GM12878 (cell line): ENCODE measurements around the gene NDUFA13. TPM values are rescaled to one million over a fixed set of nuclear protein-coding genes. Genes with fewer than 3 reads are reported as not detected.

Experiments used
- ATAC-seq: fragments of 200-7000 bp; cut with Tn5 transposase; 3 replicates; pipeline ENCODE4 v1.9.1; 2020; ENCODE audit warnings: mild to moderate bottlenecking, moderate library complexity
- BruUV-seq: library from RNA; stranded (reverse); fragments of 400-500 nt; replicated peaks from 2 replicates; lab custom pipeline; 2021; lab: Mats Ljungman, UMichigan
- CTCF ChIA-PET: fragments of 300-600 bp; sonication (Branson Sonifier 250); formaldehyde crosslinking; extraction: SDS; loops from one replicate; lab custom pipeline; 2021; ENCODE audit warnings: inconsistent platforms; lab: Yijun Ruan, JAX
- POLR2A ChIA-PET: fragments of 350-600 bp; formaldehyde crosslinking; extraction: SDS; loops from one replicate; lab custom pipeline; 2021; ENCODE audit warnings: inconsistent platforms; lab: Charles Lee
- RAD21 ChIA-PET: fragments of 300-600 bp; sonication (Branson Sonifier 250); formaldehyde crosslinking; loops from one replicate; lab custom pipeline; 2023; ENCODE audit warnings: antibody characterized with exemption; ENCODE audit not compliant: unreplicated experiment; lab: Charles Lee
- SMC1A ChIA-PET: fragments of 300-600 bp; sonication (Branson Sonifier 250); formaldehyde crosslinking; loops from one replicate; lab custom pipeline; 2023; ENCODE audit not compliant: unreplicated experiment, uncharacterized antibody; lab: Charles Lee
- DNase-seq: peaks from one replicate; pipeline ENCODE4 v3.0.0-alpha.2; 2011; ENCODE audit warnings: low read depth, low spot score
- FAIRE-seq: peaks from 3 replicates; lab custom pipeline; 2011; peaks lifted over from hg19 to GRCh38; lab: Jason Lieb, UNC
- H2AFZ ChIP-seq: 2 replicates; pipeline ENCODE4 v1.6.0; 2011; ENCODE audit warnings: low read depth, low read length, control low read depth; ENCODE audit not compliant: control insufficient read depth
- H3K27ac ChIP-seq: 2 replicates; pipeline ENCODE4 v1.5.1; 2011; ENCODE audit warnings: control low read depth; ENCODE audit not compliant: control insufficient read depth, insufficient read depth
- H3K27me3 ChIP-seq, 2 experiments: replicated peaks in 1 of 2; 2 replicates each; pipeline versions ENCODE4 v1.6.0 to v1.6.1; 2011; ENCODE audit warnings: low read length in 1 of 2; ENCODE audit not compliant: control insufficient read depth in 2 of 2, insufficient read depth in 2 of 2
- H3K36me3 ChIP-seq, 2 experiments: 2 replicates each; pipeline ENCODE4 v1.5.1; 2011; ENCODE audit warnings: low read length in 1 of 2; ENCODE audit not compliant: control insufficient read depth in 2 of 2, insufficient read depth in 2 of 2
- H3K4me1 ChIP-seq: 2 replicates; pipeline ENCODE4 v1.6.1; 2011; ENCODE audit warnings: mild to moderate bottlenecking, low read length, moderate library complexity, mixed read lengths; ENCODE audit not compliant: control insufficient read depth, insufficient read depth
- H3K4me2 ChIP-seq: 2 replicates; pipeline ENCODE4 v1.6.0; 2011; ENCODE audit warnings: control low read depth; ENCODE audit not compliant: control insufficient read depth, insufficient read depth
- H3K4me3 ChIP-seq: fragments of 200-600 bp; sonication (generic); 2 replicates; pipeline ENCODE4 v1.5.1; 2016
- H3K79me2 ChIP-seq: 2 replicates; pipeline ENCODE4 v1.6.0; 2011; ENCODE audit warnings: low read length; ENCODE audit not compliant: control insufficient read depth, insufficient read depth
- H3K9ac ChIP-seq: 2 replicates; pipeline ENCODE4 v1.8.0; 2011; ENCODE audit warnings: low read length, control low read depth, mixed read lengths; ENCODE audit not compliant: control insufficient read depth, insufficient read depth
- H3K9me3 ChIP-seq: replicated peaks from 3 replicates; pipeline ENCODE4 v1.5.1; 2011; ENCODE audit warnings: mild to moderate bottlenecking, low read length; ENCODE audit not compliant: control insufficient read depth, insufficient read depth
- H4K20me1 ChIP-seq: 2 replicates; pipeline ENCODE4 v1.6.0; 2011; ENCODE audit not compliant: control insufficient read depth, insufficient read depth
- CBX5 ChIP-seq: sonication (generic); IDR thresholded peaks from 2 replicates; pipeline ENCODE4 v1.6.1; 2016; ENCODE audit warnings: low read depth, moderate library complexity, mild to moderate bottlenecking, inconsistent platforms
- RUNX3 ChIP-seq: IDR thresholded peaks from 2 replicates; pipeline ENCODE4 v1.6.1; 2012; ENCODE audit warnings: low read length, inconsistent platforms
- WGBS: methylation state at CpG from one replicate; pipeline ENCODE4 v1.1.6; 2016; ENCODE audit warnings: low lambda C conversion rate; ENCODE audit not compliant: insufficient replicate concordance, insufficient coverage; ENCODE audit errors: missing lambda C conversion rate; 5-methylcytosine and 5-hydroxymethylcytosine counted together
- in situ Hi-C: fragments of 300-500 bp; cut with MboI; formaldehyde crosslinking; loops from 9 replicates; pipeline ENCODE4 v1.14.3; 2018; ENCODE audit warnings: mixed read lengths
- intact Hi-C: fragments of 100-400 bp; cut with micrococcal nuclease; formaldehyde crosslinking; loops from one replicate; pipeline ENCODE4 v1.14.2; 2022; ENCODE audit not compliant: unreplicated experiment
- polyA plus RNA-seq, 11 experiments: library from polyadenylated mRNA; depleted of rRNA in 4 of 11; unstranded in 6 of 11; stranded (reverse) in 5 of 11; fragments of >200 nt; fragmentation: Nextera tagmentation in 4 of 11; fragmentation: Illumina TruSeq in 1 of 11; extraction: Ambion mirVana in 4 of 11; extraction: Trizol in 1 of 11; gene quantifications; 1 replicate in 1 of 11; 2 replicates in 10 of 11; pipeline versions ENCODE4 v1.2.1 to v1.2.3, GENCODE V29; 2011 to 2016; ENCODE audit warnings: inconsistent platforms in 2 of 11, missing spikeins in 2 of 11, low read depth in 1 of 11
- total RNA-seq, 4 experiments: library from RNA; depleted of rRNA in 3 of 4; stranded (reverse); fragments of >200 nt in 3 of 4; fragmentation: Illumina TruSeq in 1 of 4; extraction: Trizol in 1 of 4; gene quantifications; 2 replicates each; pipeline versions ENCODE4 v1.2.1 to v1.2.3, GENCODE V29; 2013 to 2021
- TF ChIP-seq, protein P1 (sequence below): IDR thresholded peaks from 2 replicates; pipeline ENCODE4 v1.6.1; 2011; ENCODE audit warnings: borderline replicate concordance, low read depth, mild to moderate bottlenecking, moderate library complexity, low read length; ENCODE audit not compliant: insufficient read depth, poor library complexity, severe bottlenecking

NDUFA13 gene
- total and polyA plus RNA-seq, 10 of the 15 experiments (the other 5 are each of a cell fraction or from before 2014, with no cell fraction given), result 224 to 586 (median 456) TPM

DNA sequence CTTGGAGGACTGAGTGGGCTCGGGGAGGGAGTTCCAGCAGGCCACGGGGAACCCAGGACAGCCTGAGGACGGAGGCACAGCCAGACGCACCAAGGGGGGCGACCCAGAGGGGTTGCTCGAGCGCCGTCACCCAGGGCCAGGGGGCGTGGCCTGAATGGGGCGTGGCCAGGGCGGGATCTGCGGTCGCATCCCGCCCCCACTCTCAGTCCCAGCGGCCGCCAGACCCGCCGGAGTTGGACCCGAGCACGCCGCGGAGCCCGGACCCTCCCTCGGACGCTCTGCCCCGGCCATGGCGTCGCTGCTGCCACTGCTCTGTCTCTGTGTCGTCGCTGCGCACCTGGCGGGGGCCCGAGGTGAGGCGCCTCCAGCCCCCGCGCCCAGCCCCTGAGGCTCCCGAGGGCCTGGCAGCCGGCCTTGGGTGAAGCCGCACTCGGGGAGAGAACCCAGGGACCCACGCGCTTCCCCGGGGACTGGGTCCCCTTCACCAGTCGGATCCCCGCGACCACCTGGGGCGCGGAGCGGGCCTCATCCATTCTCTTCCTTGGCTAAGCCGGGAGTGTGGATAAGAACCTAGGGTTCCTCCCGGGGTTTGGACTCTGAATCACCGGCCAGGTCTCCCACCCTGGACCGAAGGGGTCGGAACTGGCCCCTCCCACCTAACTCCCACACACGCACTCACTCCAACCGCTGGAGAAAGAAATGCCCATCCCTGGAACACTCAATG, 22.2 kb downstream of the NDUFA13 start, which contains the start of gene CILP2:
CILP2 (plus strand) TSS at position 205 of the 724 bp plus-strand sequence; CDS start at position 290, 85 bp downstream.
- Histone ChIP-seq H3K9me3 (no peaks in the 10 kb centered on the region; the same call in 2 of the 3 replicates), H3K4me2 (peak within 1 kb of the TSS; percentile 25; the same call in 1 of the 2 replicates), H3K36me3 (no peaks in the 10 kb centered on the region), H3K4me3 (no peak within 1 kb of the TSS), H2AFZ (no peak within 1 kb of the TSS), H3K9ac (no peak within 1 kb of the TSS), H3K79me2 (no peaks in the 10 kb centered on the region), H3K4me1 (peaks cover 3% of the 10 kb centered on the region), H3K27ac (no peak within 1 kb of the TSS), H4K20me1 (no peaks in the 10 kb centered on the region), H3K27me3 (peaks cover 0 to 3% of the 10 kb centered on the region in 2 experiments; a peak in 1 of 4 replicates)
- intact Hi-C loops, result no loop called here
- WGBS, result 7% methylated on average over 36 of the region's 56 CpGs
- ChIA-PET SMC1A (no interaction called here), CTCF (interaction anchor here (1.0 to 1.7 kb wide), 2 partner anchors 16 to 106 kb away, joined by 3 to 5 read pairs; no protein-coding TSS in a partner anchor), POLR2A (no interaction called here), RAD21 (no interaction called here)
- in situ Hi-C loops, result loop anchor here (25.0 kb wide), 4 partner anchors 874 to 1499 kb away; partner anchors contain the start of genes ZNF66 and ZNF737
- no peak for FAIRE-seq
- BruUV-seq, result no TSS peak
- TF ChIP-seq, protein P1, sequence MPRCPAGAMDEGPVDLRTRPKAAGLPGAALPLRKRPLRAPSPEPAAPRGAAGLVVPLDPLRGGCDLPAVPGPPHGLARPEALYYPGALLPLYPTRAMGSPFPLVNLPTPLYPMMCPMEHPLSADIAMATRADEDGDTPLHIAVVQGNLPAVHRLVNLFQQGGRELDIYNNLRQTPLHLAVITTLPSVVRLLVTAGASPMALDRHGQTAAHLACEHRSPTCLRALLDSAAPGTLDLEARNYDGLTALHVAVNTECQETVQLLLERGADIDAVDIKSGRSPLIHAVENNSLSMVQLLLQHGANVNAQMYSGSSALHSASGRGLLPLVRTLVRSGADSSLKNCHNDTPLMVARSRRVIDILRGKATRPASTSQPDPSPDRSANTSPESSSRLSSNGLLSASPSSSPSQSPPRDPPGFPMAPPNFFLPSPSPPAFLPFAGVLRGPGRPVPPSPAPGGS, result peak; percentile 28
- no peak for TF ChIP-seq CBX5
- peak; percentile 35 for TF ChIP-seq RUNX3
- ATAC-seq, result peak; percentile 13; the same call in 2 of the 3 replicates
- DNase-seq, result no peak
